Stimulated activated naive B cell treated with anti-CD40 and anti-IgM and Interleukin-4, amounts not matched to agents 10 μg/mL and 1 μg/mL and 100 μg/mL, for 72 hours (primary cell): ENCODE data around the gene CGN.

Experiments
- ATAC-seq, 2 donors: fragments of 150-1000 bp; cut with Tn5 transposase; replicated peaks; 2 replicates each; pipeline ENCODE4 v1.10.0; 2021; ENCODE audit warnings: moderate library complexity in 1 of 2
- DNase-seq: peaks from one replicate; pipeline ENCODE4 v3.0.0; 2021
- H3K27ac Mint-ChIP-seq: one replicate; pipeline ENCODE4 v1.8.0; 2022; ENCODE audit warnings: mild to moderate bottlenecking, mixed read lengths
- H3K27me3 Mint-ChIP-seq, 2 donors: one replicate each; pipeline ENCODE4 v1.8.0; 2022; ENCODE audit warnings: mixed read lengths in 2 of 2
- H3K36me3 Mint-ChIP-seq, 2 donors: one replicate each; pipeline ENCODE4 v1.8.0; 2022; ENCODE audit warnings: mixed read lengths in 2 of 2, mild to moderate bottlenecking in 1 of 2
- H3K4me1 Mint-ChIP-seq, 2 donors: one replicate each; pipeline ENCODE4 v1.8.0; 2022; ENCODE audit warnings: mixed read lengths in 2 of 2, mild to moderate bottlenecking in 1 of 2
- H3K4me3 Mint-ChIP-seq, 2 donors: one replicate each; pipeline ENCODE4 v1.8.0; 2022; ENCODE audit warnings: mild to moderate bottlenecking in 2 of 2, mixed read lengths in 2 of 2, moderate library complexity in 1 of 2
- H3K9me3 Mint-ChIP-seq, 2 donors: one replicate each; pipeline ENCODE4 v1.8.0; 2022; ENCODE audit warnings: mixed read lengths in 2 of 2, mild to moderate bottlenecking in 1 of 2

CGN gene

DNA sequence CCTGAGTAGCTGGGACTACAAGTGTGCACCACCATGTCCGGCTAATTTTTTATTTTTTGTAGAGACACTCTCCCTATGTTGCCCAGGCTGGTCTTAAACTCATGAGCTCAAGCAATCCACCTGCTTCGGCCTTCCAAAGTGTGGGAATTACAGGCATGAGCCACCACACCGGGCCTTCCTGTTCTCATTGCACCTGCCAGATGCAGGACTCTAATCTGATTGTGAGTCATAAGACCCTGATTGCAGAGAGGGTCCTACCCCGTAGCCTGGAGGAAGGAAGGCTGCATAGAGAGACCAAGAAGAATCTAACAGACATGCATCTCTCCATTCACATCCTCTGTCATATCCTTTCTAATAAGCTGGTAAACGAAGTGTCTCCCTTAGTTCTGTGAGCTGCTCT lies 19.5 kb upstream of the CGN start:
- ATAC-seq (no peak), DNase-seq (no peak)
- Mint-ChIP-seq H3K9me3 (no peaks in the 10 kb centered on the region), H3K4me3 (no peak overlapping the region), H3K4me1 (peaks cover 5 to 14% of the 10 kb centered on the region in 2 donors), H3K36me3 (no peaks in the 10 kb centered on the region), H3K27me3 (peaks cover 0 to 5% of the 10 kb centered on the region in 2 donors), H3K27ac (peak overlapping the region; percentile 66)

DNA sequence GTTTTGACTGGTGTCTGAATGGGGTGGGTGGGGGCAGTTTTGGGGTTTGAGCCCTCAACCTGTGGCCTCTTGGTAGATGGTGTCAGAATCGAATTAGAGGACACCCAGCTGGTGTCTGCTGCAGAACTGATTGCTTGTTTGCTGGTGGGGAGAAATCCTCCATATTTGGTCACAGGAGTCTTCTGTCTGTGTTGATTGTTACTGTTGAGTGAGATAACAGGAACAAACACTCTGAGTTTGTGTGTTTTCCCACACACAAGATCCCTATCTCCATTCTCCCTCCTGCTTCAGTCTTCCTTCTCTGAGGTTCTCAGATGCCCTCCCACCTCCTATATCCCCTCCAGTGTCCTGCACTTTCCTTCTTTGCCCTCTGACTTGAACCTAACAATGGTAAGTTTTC lies 19.1 kb upstream of the CGN start:
- DNase-seq, result no peak
- Mint-ChIP-seq H3K4me1 (peaks cover 5 to 14% of the 10 kb centered on the region in 2 donors), H3K27ac (no peak overlapping the region), H3K27me3 (peaks cover 0 to 5% of the 10 kb centered on the region in 2 donors), H3K36me3 (no peaks in the 10 kb centered on the region), H3K9me3 (no peaks in the 10 kb centered on the region), H3K4me3 (no peak overlapping the region)
- no peak for ATAC-seq

DNA sequence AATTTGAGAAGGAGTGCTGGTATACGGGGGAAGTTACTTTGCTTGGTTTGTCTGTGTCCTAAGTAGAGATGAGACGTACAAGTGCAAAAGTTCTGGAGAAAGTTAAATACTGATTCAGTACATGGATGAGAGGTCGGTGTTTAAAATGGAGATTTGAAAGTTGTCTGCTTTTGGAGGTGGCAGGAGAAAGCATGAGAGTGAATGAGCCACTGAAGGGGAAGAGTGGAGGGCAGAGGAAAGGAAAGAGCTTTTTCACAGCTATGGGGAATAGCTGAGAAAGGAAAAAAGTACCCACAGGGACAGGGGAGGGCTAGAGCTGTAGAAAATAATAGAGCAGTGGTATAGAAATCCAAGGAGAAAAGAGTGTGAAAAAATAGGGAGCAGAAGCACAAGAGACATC lies 18.1 kb upstream of the CGN start:
- Mint-ChIP-seq H3K4me1 (peaks cover 5 to 14% of the 10 kb centered on the region in 2 donors), H3K27ac (peak overlapping the region; percentile 0), H3K36me3 (no peaks in the 10 kb centered on the region), H3K27me3 (peaks cover 0 to 5% of the 10 kb centered on the region in 2 donors), H3K9me3 (no peaks in the 10 kb centered on the region), H3K4me3 (no peak overlapping the region)
- DNase-seq, result no peak
- no peak for ATAC-seq

DNA sequence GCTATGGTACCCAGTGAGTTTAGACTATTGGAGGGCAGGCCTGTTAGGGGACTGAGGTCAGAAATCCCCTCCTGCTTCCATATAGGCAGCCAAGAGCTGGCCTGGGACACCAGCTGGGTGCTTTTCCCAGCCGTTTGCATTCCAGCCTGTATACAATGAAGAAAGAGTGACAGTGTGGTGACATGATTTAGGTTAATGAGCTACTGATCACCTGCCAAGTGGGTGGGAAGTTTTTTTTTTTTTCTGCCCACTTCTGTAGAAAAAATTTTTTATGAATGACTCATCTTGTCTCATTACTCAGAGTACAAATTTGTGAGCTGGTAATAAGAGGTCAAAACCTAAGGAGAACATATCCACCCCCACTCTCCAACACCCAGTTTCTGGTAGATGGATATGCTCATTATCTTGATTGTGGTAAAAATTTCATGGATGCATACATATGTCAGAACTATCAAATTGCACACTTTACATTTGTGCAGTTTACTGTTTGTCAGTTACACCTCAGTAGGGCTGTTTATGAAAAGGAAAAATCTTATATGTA lies 16.4 kb upstream of the CGN start:
- peak; percentile 84 to 93 for ATAC-seq
- H3K36me3 Mint-ChIP-seq, result no peaks in the 10 kb centered on the region
- H3K4me3 Mint-ChIP-seq, result no peak overlapping the region
- peaks cover 5 to 9% of the 10 kb centered on the region in 2 donors for H3K27me3 Mint-ChIP-seq
- no peaks in the 10 kb centered on the region for H3K9me3 Mint-ChIP-seq
- peaks cover 5 to 14% of the 10 kb centered on the region in 2 donors for H3K4me1 Mint-ChIP-seq
- H3K27ac Mint-ChIP-seq, result no peak overlapping the region
- no peak for DNase-seq

DNA sequence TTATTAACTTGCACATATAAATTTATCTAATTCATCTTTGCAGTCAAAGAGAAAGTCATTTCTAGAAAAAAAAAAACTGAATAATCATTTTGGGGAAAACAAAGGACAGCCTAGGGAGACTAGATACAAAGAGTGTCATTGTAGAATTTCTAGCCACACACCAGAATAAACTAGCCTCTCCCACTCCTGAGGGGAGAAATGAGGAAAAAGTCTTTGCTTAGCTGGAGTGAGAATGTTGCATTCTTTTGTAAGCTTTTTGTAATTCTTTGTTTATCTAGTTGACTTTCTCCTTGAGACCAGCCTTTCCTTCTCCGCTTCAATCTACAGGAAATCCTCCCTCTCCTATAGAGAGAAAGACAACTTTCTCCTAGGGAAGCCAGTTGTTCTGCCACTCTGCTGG lies 15.9 kb upstream of the CGN start:
- H3K4me3 Mint-ChIP-seq, result no peak overlapping the region
- no peaks in the 10 kb centered on the region for H3K9me3 Mint-ChIP-seq
- no peaks in the 10 kb centered on the region for H3K36me3 Mint-ChIP-seq
- H3K4me1 Mint-ChIP-seq, result peaks cover 5 to 14% of the 10 kb centered on the region in 2 donors
- DNase-seq, result no peak
- no peak overlapping the region for H3K27ac Mint-ChIP-seq
- ATAC-seq, result peak in 1 of 2 donors; percentile 21
- peaks cover 5 to 9% of the 10 kb centered on the region in 2 donors for H3K27me3 Mint-ChIP-seq

DNA sequence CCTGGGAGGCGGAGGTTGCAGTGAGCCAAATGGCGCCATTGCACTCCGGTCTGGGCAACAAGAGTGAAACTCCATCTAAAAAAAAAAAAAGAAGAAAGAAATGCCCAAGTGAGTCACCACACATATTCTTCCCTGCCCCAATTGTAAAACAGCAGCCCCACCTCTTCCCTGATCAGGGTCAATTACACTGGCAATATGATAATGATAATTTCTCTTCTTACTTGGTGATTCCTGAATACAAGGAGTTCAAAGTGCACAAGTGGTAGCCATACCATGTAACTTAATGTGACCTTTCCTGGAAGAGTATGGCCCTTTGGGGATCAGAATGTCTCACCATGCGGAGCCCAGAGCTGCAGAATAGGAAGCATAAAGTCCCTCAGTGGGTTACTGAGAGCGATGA lies 11.8 kb upstream of the CGN start:
- Mint-ChIP-seq H3K27me3 (peaks cover 4 to 5% of the 10 kb centered on the region in 2 donors), H3K27ac (no peak overlapping the region), H3K4me1 (peaks cover 7 to 14% of the 10 kb centered on the region in 2 donors)

DNA sequence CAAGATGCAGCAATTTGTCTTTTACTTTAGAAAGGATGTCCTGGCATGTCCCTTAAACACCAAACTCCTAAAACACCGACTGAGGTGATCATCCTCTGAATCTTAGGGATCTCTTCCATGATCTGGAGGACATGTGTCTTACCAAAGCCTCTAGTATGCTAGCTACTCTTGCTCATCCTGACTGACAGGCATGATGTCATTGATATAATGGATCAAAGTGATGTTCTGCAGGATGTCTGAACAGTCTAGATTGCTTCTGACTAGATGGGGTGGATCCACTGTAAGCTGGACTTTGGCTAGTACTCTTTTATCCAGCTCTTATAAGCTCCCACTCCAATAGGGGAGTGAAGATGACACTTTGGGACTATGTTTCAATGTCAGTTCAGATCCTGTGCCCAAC lies 11.3 kb upstream of the CGN start:
- H3K36me3 Mint-ChIP-seq, result no peaks in the 10 kb centered on the region
- H3K4me1 Mint-ChIP-seq, result peaks cover 3 to 8% of the 10 kb centered on the region in 2 donors
- H3K27me3 Mint-ChIP-seq, result peaks cover 4 to 5% of the 10 kb centered on the region in 2 donors
- no peak for ATAC-seq
- H3K4me3 Mint-ChIP-seq, result no peak overlapping the region
- H3K9me3 Mint-ChIP-seq, result no peaks in the 10 kb centered on the region
- no peak for DNase-seq
- no peak overlapping the region for H3K27ac Mint-ChIP-seq

More for the DNA sequence above, 11.8 kb upstream of the CGN start:
- DNase-seq (no peak), ATAC-seq (no peak)
- Mint-ChIP-seq H3K36me3 (no peaks in the 10 kb centered on the region), H3K9me3 (no peaks in the 10 kb centered on the region), H3K4me3 (no peak overlapping the region)

DNA sequence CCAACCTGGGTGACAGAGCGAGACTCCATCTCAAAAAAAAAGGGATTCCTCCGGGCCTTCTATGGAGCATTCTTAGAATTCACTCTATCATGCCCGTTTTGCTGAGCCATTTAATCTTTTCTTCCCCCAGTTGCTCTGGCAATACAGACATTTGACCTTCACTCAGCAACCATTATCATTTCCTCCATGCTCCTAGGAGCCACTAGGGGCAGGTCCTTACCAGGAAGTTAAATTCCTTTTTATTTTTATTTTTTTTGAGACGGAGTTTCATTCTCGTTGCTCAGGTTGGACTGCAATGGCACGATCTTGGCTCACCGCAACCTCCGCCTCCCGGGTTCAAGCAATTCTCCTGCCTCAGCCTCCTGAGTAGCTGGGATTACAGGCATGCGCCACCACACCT lies 9.7 kb upstream of the CGN start:
- H3K4me3 Mint-ChIP-seq, result no peak overlapping the region
- H3K27me3 Mint-ChIP-seq, result peaks cover 4 to 5% of the 10 kb centered on the region in 2 donors
- no peak for DNase-seq
- H3K27ac Mint-ChIP-seq, result no peak overlapping the region
- H3K4me1 Mint-ChIP-seq, result peaks cover 0 to 2% of the 10 kb centered on the region in 2 donors
- H3K9me3 Mint-ChIP-seq, result no peaks in the 10 kb centered on the region
- no peak for ATAC-seq
- no peaks in the 10 kb centered on the region for H3K36me3 Mint-ChIP-seq

DNA sequence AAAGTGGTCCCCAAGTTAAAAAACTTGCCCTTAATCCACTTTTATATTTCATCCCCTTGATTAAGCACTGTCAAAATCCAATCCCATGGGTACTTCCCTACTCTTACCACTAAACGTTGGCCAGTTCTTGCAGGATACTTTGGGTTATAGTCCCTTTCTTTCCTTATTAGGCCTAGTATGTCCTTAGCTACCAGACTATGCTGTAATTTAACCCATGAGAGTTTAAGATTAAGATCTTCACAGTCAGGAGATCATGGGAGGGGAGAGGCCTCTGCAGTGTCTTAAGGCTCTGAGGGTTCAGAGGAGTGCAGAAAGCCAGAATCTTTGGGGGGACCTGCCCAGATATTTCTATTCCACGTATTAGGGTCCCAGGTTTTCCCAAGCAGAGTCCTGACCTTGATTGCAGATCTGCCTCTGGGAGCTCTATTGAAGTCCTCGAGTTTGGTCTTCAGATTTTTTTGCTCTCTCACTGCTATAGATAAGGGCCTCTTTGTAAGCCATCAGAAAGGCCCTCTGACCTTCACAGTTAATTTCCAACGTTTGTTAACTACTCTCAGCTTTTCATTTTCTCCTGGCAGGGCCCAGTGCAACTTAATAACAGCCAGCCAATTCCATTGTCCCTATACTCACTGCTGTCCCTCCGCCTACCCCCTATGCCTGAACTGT lies 9.0 kb upstream of the CGN start:
- H3K36me3 Mint-ChIP-seq, result no peaks in the 10 kb centered on the region
- no peaks in the 10 kb centered on the region for H3K9me3 Mint-ChIP-seq
- peaks cover 0 to 2% of the 10 kb centered on the region in 2 donors for H3K4me1 Mint-ChIP-seq
- no peak for DNase-seq
- ATAC-seq, result no peak
- peaks cover 4 to 5% of the 10 kb centered on the region in 2 donors for H3K27me3 Mint-ChIP-seq
- H3K27ac Mint-ChIP-seq, result no peak overlapping the region
- no peak overlapping the region for H3K4me3 Mint-ChIP-seq

DNA sequence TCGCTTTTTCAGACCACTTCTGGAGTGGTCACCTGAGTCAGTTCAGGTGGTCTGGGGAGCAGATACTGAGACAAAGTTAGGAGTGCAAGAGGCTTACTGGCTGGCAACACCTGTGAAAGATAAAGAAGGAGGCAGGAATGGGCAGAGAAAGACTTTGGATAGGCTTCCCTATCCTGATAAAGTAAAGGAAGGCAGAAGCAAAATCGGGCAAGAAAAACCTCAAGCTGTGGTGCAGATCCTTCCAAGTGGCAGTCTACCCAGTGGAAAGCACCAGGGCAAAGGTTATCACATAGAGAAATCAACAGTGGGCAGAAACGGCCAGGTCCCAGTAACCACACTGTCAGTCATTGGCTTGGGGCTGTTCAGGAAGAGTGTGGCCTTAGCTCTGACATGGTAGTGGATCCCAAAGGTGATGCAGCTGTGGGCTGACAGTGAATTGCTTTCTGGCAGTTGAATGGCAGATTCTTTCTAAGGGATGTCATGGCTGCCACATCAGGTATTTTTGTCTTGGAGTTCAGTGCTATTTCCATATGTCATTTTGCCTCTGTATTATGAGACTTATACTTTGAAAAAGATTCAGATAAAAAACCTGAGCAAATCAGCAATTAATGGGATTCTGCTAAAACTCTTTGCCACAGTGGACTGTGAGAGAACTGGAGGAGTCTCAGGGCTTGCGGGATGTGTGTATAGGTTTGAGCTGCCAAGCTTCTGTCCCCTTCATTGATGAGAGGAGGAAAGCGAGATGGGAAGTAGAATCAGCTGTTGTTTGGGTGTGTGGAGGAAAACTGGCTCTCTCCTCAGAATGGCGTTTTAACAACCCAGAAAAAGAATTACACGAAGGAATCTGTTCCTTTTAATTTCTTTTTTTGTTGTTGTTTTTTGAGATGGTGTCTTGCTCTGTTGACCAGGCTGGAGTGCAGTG lies 8.1 kb upstream of the CGN start:
- peaks cover 4 to 5% of the 10 kb centered on the region in 2 donors for H3K27me3 Mint-ChIP-seq
- H3K36me3 Mint-ChIP-seq, result no peaks in the 10 kb centered on the region
- ATAC-seq (no peak), DNase-seq (no peak)
- no peaks in the 10 kb centered on the region for H3K9me3 Mint-ChIP-seq
- H3K4me3 Mint-ChIP-seq, result no peak overlapping the region
- no peak overlapping the region for H3K27ac Mint-ChIP-seq
- H3K4me1 Mint-ChIP-seq, result peaks cover 0 to 2% of the 10 kb centered on the region in 2 donors

DNA sequence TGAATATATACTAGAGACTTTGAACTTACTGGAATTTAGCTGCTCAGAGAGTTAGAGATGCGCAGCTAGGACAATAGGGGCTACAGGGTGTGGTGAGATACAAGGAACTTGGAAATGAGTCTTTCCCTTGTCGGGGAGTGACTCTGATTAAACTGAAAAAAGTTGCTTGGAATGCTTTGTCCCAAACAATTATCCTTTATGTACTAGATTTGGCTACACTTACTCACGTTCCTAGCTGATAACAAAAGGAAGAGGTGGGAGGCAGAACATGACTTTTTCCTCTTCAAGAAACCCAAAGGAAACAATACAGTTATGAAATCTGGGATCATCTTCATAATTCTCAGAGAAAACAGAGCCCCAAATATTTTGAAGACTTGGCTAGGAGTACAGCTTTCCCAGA lies 6.9 kb upstream of the CGN start:
- Mint-ChIP-seq H3K36me3 (no peaks in the 10 kb centered on the region), H3K27ac (no peak overlapping the region), H3K9me3 (no peaks in the 10 kb centered on the region), H3K4me1 (peaks cover 0 to 2% of the 10 kb centered on the region in 2 donors), H3K27me3 (peaks cover 4 to 5% of the 10 kb centered on the region in 2 donors), H3K4me3 (no peak overlapping the region)
- no peak for ATAC-seq
- no peak for DNase-seq

DNA sequence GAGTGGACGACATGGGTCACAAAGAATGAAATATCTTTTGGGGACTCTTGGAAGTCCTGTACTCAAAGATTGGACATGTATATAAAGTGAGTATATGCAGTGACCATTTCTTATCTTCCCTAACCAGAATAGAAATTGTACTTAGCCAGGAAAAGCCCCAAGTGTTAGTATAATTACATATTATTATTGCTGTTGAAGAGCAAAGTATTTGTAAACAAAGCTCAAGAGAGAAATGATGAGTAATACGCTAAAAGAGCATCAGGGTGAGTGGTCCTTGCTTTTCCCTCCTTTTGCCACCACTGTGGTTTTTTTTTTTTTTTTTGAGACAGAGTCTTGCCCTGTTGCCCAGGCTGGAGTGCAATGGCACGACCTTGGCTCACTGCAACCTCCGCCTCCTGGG lies 6.4 kb upstream of the CGN start:
- H3K9me3 Mint-ChIP-seq, result no peaks in the 10 kb centered on the region
- H3K36me3 Mint-ChIP-seq, result no peaks in the 10 kb centered on the region
- peaks cover 0 to 2% of the 10 kb centered on the region in 2 donors for H3K4me1 Mint-ChIP-seq
- H3K4me3 Mint-ChIP-seq, result no peak overlapping the region
- H3K27ac Mint-ChIP-seq, result no peak overlapping the region
- DNase-seq (no peak), ATAC-seq (no peak)
- no peaks in the 10 kb centered on the region for H3K27me3 Mint-ChIP-seq

DNA sequence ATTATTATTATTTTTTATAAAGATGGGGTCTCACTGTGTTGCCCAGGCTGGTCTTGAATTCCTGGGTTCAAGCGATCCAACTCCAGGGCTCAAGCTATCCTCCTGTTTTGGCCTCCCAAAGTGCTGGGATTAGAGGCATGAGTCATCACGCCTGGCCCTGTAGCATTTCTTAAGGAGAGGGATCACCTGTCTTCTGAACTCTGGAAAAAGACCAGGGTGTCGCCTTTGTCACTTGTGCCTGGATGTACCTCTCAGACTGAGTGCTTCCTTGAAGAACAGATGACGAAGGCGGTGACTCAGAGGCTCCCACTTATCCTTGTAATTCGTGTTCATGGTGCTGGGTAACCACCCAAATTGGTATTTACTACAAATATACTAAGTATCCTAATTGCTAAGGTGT lies 2.4 kb upstream of the CGN start:
- H3K27ac Mint-ChIP-seq, result no peak overlapping the region
- DNase-seq (no peak), ATAC-seq (no peak)
- H3K27me3 Mint-ChIP-seq, result peaks cover 0 to 8% of the 10 kb centered on the region in 2 donors
- no peaks in the 10 kb centered on the region for H3K36me3 Mint-ChIP-seq
- H3K4me1 Mint-ChIP-seq, result peaks cover 10 to 29% of the 10 kb centered on the region in 2 donors
- no peaks in the 10 kb centered on the region for H3K9me3 Mint-ChIP-seq
- no peak overlapping the region for H3K4me3 Mint-ChIP-seq

DNA sequence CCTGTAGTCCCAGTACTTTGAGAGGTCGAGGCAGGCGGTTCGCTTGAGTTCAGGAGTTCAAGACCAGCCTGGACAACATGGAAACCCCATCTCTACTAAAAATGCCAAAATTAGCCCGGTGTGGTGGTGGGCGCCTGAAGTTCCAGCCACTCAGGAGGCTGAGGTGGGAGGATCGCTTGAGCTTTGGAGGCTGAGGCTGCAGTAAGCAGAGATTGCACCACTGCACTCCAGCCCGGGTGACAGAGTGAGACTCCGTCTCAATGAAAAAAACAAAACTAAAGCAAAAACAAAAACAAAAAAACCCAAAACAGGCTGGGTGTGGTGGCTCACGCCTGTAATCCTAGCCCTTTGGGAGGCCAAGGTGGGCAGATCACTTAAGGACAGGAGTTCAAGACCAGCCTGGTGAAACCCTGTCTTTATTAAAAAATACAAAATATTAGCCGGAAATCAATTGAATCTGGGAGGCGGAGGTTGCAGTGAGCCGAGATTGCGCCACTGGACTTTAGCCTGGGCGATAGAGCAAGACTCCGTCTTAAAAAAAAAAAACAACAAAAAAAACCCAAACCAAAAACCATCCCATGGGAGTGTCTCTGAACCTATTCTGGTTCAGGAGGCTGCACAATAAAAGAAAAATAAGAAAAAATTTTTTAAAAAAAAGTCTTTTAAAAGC lies 1.7 kb upstream of the CGN start:
- DNase-seq (no peak), ATAC-seq (no peak)
- H3K27me3 Mint-ChIP-seq, result peaks cover 0 to 8% of the 10 kb centered on the region in 2 donors
- no peak overlapping the region for H3K27ac Mint-ChIP-seq
- no peak overlapping the region for H3K4me3 Mint-ChIP-seq
- H3K4me1 Mint-ChIP-seq, result peaks cover 10 to 33% of the 10 kb centered on the region in 2 donors
- no peaks in the 10 kb centered on the region for H3K9me3 Mint-ChIP-seq
- H3K36me3 Mint-ChIP-seq, result no peaks in the 10 kb centered on the region
